Transverse colon (tissue), 4 donors: ENCODE data around the gene PLK2. TPM values are rescaled to one million over a fixed set of nuclear protein-coding genes. Genes with fewer than 3 reads are reported as not detected.

Experiments used
- DNase-seq: peaks from one replicate; pipeline ENCODE4 v3.0.0-alpha.2; 2019
- H3K27ac ChIP-seq, 4 donors: fragments of 200-600 bp; sonication (generic); 2 replicates each; pipeline ENCODE4 v1.5.1; 2016 to 2018; ENCODE audit warnings: inconsistent platforms in 4 of 4
- H3K27me3 ChIP-seq: fragments of 200-600 bp; sonication (generic); 2 replicates; pipeline ENCODE4 v1.5.1; 2017; ENCODE audit warnings: inconsistent platforms
- H3K36me3 ChIP-seq, 4 donors: fragments of 200-600 bp; sonication (generic); 2 replicates each; pipeline ENCODE4 v1.5.1; 2017 to 2019; ENCODE audit warnings: inconsistent platforms in 4 of 4
- H3K4me1 ChIP-seq, 4 donors: fragments of 200-600 bp; sonication (generic); 2 replicates each; pipeline ENCODE4 v1.5.1; 2017 to 2020; ENCODE audit warnings: inconsistent platforms in 4 of 4
- H3K4me3 ChIP-seq, 4 donors: fragments of 200-600 bp; sonication (generic); 1 replicate in 1 of 4; 2 replicates in 3 of 4; pipeline versions ENCODE4 v1.5.1 to v1.6.1; 2017 to 2019; ENCODE audit warnings: inconsistent platforms in 4 of 4
- H3K9me3 ChIP-seq, 2 donors: fragments of 200-600 bp; sonication (generic); 2 replicates each; pipeline ENCODE4 v1.5.1; 2017 to 2019; ENCODE audit warnings: inconsistent platforms in 2 of 2
- EP300 ChIP-seq: sonication (generic); formaldehyde crosslinking; IDR thresholded peaks from one replicate; pipeline ENCODE4 v1.6.1; 2017; ENCODE audit warnings: antibody characterized with exemption, low read depth
- POLR2A ChIP-seq: fragments of 450-650 bp; IDR thresholded peaks from one replicate; pipeline ENCODE4 v1.6.1; 2016; ENCODE audit warnings: antibody characterized with exemption, mild to moderate bottlenecking, moderate library complexity
- POLR2AphosphoS5 ChIP-seq, 3 donors: sonication (generic); formaldehyde crosslinking; IDR thresholded peaks; one replicate each; pipeline ENCODE4 v1.6.1; 2016; ENCODE audit warnings: antibody characterized with exemption in 3 of 3
- WGBS, 2 donors: methylation state at CpG; one replicate each; pipeline ENCODE4 v1.1.5; 2018; ENCODE audit warnings: low coverage in 1 of 2; 5-methylcytosine and 5-hydroxymethylcytosine counted together
- in situ Hi-C, 4 donors: fragments of 200-750 bp; cut with MboI; loops; one replicate each; pipeline versions ENCODE4 v1.15.0 to v1.15.1; 2017; ENCODE audit warnings: low sequenced_read_pairs in 3 of 4, low pct_ligation_motif_present in 1 of 4, low pct_unique_long_range_greater_than_20kb in 1 of 4
- intact Hi-C: fragments of 100-400 bp; cut with DNase I; formaldehyde crosslinking; loops from one replicate; pipeline ENCODE4 v1.15.1; 2023; ENCODE audit warnings: low total_unique reads
- total RNA-seq, 4 donors: library from RNA; depleted of rRNA; stranded (reverse); fragments of >200 nt; gene quantifications; one replicate each; pipeline ENCODE4 v1.1.0, GENCODE V29; 2016
- TF ChIP-seq, protein P1 (sequence below), 5 experiments: fragments of 200-600 bp in 3 of 5; fragments of 450-650 bp in 2 of 5; sonication (generic) in 3 of 5; IDR thresholded peaks; 1 replicate in 2 of 5; 2 replicates in 3 of 5; pipeline ENCODE4 v1.5.1; 2016 to 2017; ENCODE audit warnings: antibody characterized with exemption in 5 of 5, inconsistent platforms in 3 of 5, mild to moderate bottlenecking in 2 of 5, moderate library complexity in 1 of 5

Gene PLK2
- total RNA-seq, 4 donors from 2014 or later = 6.0 to 78.6 (median 40.6) TPM

DNA sequence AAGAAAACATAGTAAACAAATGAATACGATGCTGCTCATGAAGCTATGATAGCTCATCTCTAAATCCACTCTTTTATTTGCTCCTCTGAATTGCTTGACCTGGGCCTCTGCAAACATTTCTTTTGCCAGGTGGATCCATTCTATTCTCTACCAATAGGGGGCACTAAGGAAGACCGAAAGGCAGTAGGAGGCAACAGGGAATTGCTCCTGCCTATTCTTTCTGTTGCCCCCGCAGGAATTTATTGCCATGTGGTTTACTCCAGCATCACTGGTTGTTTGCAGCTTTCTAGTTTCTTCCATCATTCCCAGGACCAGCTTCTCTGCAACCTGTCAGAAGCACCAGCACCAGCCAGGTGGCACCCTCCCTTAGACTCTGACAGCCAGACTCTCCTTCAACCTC is 36.6 kb upstream of the PLK2 start:
- in situ Hi-C loops = loop anchor here in 3 of 4 donors (25.0 kb wide), 1 partner anchor 341 kb away; no protein-coding TSS in a partner anchor
- WGBS, 2 donors = 59 to 60% methylated on average over 1 to 3 of the region's 3 CpGs

DNA sequence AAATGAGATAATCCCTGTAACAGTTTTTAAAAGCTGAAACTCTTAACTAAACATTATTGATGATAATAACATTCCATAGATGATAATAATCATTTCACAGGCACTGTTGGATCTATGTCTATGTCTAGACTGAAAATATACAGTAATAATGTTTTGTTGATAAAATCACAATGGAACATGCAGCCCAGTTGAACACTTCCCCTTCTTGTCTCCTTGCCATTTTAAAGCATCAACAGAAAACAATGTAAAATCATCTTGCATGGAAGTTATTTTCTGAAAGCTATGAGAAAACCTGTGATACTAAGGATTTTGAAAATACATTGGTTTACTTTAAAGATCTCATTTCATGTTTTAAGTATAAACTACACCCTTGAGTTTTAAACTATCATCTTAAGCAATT is 33.3 kb upstream of the PLK2 start:
- Histone ChIP-seq H3K36me3 (no peaks in the 10 kb centered on the region), H3K4me1 (no peaks in the 10 kb centered on the region), H3K4me3 (no peak overlapping the region), H3K27me3 (peaks cover 6% of the 10 kb centered on the region), H3K27ac (no peak overlapping the region), H3K9me3 (no peaks in the 10 kb centered on the region)
- intact Hi-C loops (no loop called here), in situ Hi-C loops (loop anchor here in 3 of 4 donors (25.0 kb wide), 1 partner anchor 344 kb away; no protein-coding TSS in a partner anchor)
- DNase-seq = no peak
- TF ChIP-seq POLR2A (no peak), EP300 (no peak), POLR2AphosphoS5 (IDR thresholded peaks at IDR 0.05) (no peak)
- TF ChIP-seq, protein P1, sequence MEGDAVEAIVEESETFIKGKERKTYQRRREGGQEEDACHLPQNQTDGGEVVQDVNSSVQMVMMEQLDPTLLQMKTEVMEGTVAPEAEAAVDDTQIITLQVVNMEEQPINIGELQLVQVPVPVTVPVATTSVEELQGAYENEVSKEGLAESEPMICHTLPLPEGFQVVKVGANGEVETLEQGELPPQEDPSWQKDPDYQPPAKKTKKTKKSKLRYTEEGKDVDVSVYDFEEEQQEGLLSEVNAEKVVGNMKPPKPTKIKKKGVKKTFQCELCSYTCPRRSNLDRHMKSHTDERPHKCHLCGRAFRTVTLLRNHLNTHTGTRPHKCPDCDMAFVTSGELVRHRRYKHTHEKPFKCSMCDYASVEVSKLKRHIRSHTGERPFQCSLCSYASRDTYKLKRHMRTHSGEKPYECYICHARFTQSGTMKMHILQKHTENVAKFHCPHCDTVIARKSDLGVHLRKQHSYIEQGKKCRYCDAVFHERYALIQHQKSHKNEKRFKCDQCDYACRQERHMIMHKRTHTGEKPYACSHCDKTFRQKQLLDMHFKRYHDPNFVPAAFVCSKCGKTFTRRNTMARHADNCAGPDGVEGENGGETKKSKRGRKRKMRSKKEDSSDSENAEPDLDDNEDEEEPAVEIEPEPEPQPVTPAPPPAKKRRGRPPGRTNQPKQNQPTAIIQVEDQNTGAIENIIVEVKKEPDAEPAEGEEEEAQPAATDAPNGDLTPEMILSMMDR (IDR thresholded peaks at IDR 0.05) = no peak

More for the DNA sequence above, 36.6 kb upstream of the PLK2 start:
- TF ChIP-seq, protein P1 (IDR thresholded peaks at IDR 0.05) = no peak
- TF ChIP-seq POLR2A (no peak), POLR2AphosphoS5 (IDR thresholded peaks at IDR 0.05) (no peak), EP300 (no peak)
- H3K4me1 ChIP-seq = no peaks in the 10 kb centered on the region
- no peaks in the 10 kb centered on the region for H3K27me3 ChIP-seq
- no peak for DNase-seq
- H3K27ac ChIP-seq = no peak overlapping the region
- intact Hi-C loops = no loop called here
- H3K36me3 ChIP-seq = no peaks in the 10 kb centered on the region
- no peaks in the 10 kb centered on the region for H3K9me3 ChIP-seq
- no peak overlapping the region for H3K4me3 ChIP-seq

DNA sequence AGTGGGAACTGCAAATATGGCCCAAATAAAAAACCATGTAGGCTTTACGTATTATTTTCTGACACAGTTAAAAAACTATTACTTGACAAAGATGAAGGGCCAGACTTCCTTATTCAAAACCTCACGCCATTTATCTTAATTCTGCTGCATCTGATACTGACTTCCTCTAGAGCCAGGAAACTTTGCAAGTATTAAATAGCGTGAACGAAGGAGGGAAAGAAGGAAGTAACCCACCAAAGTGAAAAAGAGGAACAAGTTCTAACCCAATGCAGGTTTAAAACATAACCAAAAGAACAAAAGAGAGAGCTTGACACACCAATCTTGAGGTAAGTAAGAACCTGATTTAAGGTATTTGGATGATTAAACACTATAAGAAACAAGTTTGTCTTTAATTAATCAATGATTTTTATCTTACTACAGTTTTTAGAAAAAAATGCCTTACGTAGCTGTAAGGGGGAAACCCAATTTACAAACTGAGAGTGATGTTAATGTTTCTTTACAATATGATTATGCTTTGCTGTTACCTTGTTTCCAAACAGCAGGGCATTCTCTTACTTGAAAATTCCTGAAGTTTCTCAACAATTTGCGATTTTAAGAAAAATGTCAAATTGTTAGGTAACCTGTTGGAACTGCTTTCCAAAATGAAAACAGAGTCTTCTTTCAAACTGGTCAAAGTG is 31.5 kb upstream of the PLK2 start, which contains the start of gene GAPT:
GAPT (plus strand) TSS at position 220 of the 677 bp plus-strand sequence. CDS start 3,102 bp downstream, outside the sequence.
- Histone ChIP-seq H3K27me3 (peaks cover 6% of the 10 kb centered on the region), H3K27ac (no peak within 1 kb of the TSS), H3K4me1 (no peaks in the 10 kb centered on the region), H3K9me3 (no peaks in the 10 kb centered on the region), H3K4me3 (no peak within 1 kb of the TSS), H3K36me3 (no peaks in the 10 kb centered on the region)
- intact Hi-C loops = no loop called here
- in situ Hi-C loops = loop anchor here in 3 of 4 donors (25.0 kb wide), 1 partner anchor 346 kb away; no protein-coding TSS in a partner anchor
- 63 to 74% methylated on average over 6 of the region's 6 CpGs for WGBS, 2 donors
- no peak for DNase-seq
- TF ChIP-seq, protein P1 (IDR thresholded peaks at IDR 0.05) = no peak
- TF ChIP-seq EP300 = no peak
- TF ChIP-seq POLR2A = no peak
- no peak for TF ChIP-seq POLR2AphosphoS5 (IDR thresholded peaks at IDR 0.05)

DNA sequence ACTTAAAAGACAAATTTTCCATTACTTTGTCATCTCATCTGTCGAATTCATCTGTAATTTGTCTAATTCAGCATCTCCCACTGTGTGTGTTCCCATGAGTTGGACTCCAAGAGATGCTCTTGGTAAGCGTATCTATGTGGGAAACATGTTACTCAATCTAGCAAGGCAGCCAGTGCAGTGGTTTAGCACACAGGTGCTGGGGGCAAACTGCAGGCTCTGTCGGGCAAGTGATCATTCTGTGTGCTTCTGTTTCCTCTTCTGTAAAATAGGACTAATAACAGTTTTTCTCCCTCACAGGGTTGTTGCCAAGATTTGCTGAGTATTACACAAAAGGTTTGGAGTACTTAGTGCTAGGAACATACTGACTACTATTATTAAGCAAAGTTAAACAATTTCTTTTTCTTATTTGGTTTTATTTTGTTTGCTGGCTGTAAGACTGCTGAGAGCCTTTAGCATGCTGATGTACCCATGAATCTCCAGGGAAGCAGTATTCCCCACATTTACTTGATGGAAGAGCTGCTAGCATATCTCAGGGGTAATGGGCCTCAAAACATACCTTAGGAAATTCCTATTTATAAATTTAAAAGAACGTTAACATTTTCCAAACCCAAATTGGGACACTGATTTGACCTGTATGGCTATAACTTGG is 30.6 kb upstream of the PLK2 start:
- in situ Hi-C loops (loop anchor here in 3 of 4 donors (25.0 kb wide), 1 partner anchor 347 kb away; no protein-coding TSS in a partner anchor), intact Hi-C loops (no loop called here)
- no peaks in the 10 kb centered on the region for H3K4me1 ChIP-seq
- 56 to 93% methylated on average over 3 to 4 of the region's 4 CpGs for WGBS, 2 donors
- no peak for DNase-seq
- no peaks in the 10 kb centered on the region for H3K9me3 ChIP-seq
- TF ChIP-seq, protein P1 (IDR thresholded peaks at IDR 0.05) = no peak
- TF ChIP-seq POLR2AphosphoS5 (IDR thresholded peaks at IDR 0.05) (no peak), EP300 (no peak), POLR2A (no peak)
- H3K27me3 ChIP-seq = peaks cover 6% of the 10 kb centered on the region
- no peaks in the 10 kb centered on the region for H3K36me3 ChIP-seq
- no peak overlapping the region for H3K4me3 ChIP-seq
- no peak overlapping the region for H3K27ac ChIP-seq
